ENCODE measurements around the gene CHRNB2.

CHRNB2 gene

DNA sequence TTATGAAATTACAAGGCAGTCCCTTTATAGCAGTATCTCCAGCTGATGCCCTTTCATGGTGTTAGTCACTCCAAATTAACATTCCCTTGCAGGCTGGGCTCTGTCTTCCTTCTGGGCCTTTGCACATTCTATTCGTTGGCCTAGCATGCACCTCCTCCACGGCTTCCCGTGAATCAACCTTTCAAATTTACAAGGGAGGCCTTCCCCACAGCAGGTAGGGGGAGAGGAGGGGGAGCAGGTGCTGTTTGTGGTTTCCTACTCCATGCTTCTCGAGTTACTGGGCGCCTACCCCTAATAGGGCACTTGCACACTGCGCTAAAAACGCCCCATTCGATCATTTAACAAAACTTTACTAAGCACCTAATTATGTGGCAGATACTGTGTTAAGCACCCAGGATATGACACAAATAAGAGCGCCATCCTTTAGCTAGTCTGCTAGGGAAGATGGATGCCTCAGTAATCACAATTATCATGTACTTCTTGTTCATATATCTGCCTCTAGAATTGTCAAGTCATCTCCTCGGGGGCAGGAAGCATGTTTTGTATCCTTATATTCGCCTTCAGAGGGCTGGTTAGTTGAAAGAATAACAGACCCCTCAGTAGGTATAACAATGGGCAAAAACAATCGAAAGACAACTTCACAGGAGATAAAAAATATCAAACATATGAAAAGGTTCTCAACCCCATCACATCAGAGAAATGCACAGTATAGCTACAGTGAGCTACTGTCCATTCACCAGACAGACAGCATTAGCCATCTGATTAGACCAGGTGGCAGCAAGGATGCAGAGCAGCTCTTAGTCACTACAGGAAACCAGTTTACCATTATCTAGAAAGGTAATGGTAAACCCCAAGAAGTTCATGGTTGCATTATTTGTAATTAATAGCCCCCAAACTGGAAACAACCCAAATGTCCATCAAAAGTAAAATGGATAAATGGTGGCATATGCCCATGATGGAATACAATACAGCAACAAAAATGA lies 42.1 kb downstream of the CHRNB2 start:
- DNase-seq (ENCODE audit: low read depth in 1 of 2, low spot score in 1 of 2) = peak in 1 of 2 donors; percentile 36

DNA sequence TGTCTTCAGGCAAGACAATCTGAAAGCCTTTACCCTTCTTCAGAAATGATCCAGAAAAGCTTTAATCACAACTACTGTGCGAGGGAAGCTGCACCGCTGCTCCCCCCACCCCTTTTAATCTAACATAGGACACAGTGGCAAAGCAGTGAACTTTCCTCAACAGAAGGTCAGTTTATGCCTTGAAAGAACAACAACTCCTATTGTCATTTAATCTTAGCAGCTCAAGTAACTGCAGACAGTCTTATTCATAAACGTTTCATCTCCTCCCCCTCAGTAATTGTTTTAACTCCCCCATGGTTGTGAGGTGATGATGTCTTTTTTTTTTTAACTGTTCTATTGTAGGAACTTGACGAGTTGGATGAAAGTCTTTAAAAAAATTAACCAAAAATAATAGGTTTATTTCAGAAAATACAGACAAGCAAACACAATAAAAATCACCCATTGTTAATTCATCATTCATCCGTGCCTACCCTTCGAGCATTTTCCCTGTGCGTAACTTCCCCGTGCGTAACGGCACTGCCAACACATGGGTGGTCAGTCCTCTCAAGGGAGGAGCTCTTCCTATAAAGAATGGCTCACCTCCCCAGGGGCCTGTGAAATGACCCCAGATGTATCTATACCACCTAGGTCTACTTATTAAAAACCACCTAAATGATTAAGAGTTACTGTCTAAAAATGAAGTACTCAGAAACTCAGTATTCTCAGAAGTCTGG lies 43.7 kb downstream of the CHRNB2 start:
- no peak for DNase-seq (ENCODE audit: low read depth in 1 of 2, low spot score in 1 of 2)

- DNase-seq (ENCODE audit: low read depth in 1 of 2, low spot score in 1 of 2) = no peak
These were observed 46.7 kb downstream of the CHRNB2 start for GRCh38 chr1:154614247-154614646.

DNA sequence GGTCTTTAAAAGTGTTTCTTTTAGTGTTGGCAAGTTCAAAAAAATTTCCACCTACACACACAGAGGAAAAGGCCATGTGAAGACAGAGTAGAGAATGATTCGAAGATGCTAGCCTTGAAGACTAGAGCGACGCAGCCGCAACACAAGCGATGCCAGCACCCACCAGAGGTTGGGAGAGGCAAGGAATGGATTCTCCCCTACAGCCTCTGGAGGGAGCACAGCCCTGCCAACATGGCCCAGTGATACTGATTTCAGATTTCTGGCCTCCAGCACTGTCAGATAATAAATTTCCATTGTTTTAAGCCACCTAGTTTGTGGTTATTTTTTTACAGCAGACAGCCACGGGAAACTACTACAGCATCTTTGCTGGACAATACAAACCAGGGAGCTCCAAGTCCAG lies 47.3 kb downstream of the CHRNB2 start:
- no peak for DNase-seq (ENCODE audit: low read depth in 1 of 2, low spot score in 1 of 2)

DNA sequence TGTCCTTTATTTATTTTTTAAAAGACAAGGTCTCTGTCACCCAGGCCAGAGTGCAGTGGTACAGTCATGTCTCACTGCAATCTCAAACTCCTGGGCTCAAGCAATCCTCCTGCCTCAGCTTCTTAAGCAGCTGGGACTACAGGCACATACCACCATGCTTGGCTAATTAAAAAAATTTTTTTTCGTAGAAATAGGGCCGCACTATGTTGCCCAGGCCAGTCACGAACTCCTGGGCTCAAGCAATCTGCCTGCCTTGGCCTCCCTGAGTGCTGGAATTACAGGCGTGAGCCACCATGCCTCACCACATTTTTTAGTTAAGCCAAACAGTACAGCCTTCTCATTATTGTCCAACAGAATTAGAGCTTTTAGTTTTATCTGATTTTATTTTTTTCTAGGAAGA lies 47.8 kb downstream of the CHRNB2 start:
- no peak for DNase-seq (ENCODE audit: low read depth in 1 of 2, low spot score in 1 of 2)

GRCh38 chr1:154616659-154617345 lies 49.2 kb downstream of the CHRNB2 start:
- no peak for DNase-seq (ENCODE audit: low read depth in 1 of 2, low spot score in 1 of 2)

- DNase-seq (ENCODE audit: low read depth in 1 of 2, low spot score in 1 of 2) = no peak
These were observed 51.8 kb downstream of the CHRNB2 start for GRCh38 chr1:154619181-154619948.

- DNase-seq (ENCODE audit: low read depth in 1 of 2, low spot score in 1 of 2) = no peak
These were observed 53.2 kb downstream of the CHRNB2 start for GRCh38 chr1:154620751-154621150.

- DNase-seq (ENCODE audit: low read depth in 1 of 2, low spot score in 1 of 2) = no peak
These were observed 54.3 kb downstream of the CHRNB2 start for GRCh38 chr1:154621875-154622274.

GRCh38 chr1:154622503-154623039 lies 55.0 kb downstream of the CHRNB2 start:
- no peak for DNase-seq (ENCODE audit: low read depth in 1 of 2, low spot score in 1 of 2)

DNA sequence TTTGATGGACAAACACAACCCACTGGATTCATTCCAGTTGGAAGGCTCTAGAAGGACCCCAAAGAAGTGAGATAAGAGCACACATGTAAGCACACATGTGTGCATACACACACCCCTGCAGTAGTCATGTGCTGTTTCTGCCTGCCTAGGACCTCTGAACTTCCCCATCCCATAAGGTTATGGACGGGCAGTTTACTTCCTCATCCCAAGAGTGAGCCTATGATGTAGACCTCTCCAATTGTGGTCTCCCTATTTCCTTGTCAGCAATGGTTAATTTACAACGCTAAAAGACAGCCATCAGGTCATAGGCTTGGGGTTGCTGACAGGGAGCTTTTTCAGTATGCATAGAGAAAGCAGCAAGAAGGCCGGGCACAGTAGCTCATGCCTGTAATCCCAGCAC lies 55.8 kb downstream of the CHRNB2 start:
- DNase-seq (ENCODE audit: low read depth in 1 of 2, low spot score in 1 of 2) = no peak

- no peak for DNase-seq (ENCODE audit: low read depth in 1 of 2, low spot score in 1 of 2)
These were observed 57.4 kb downstream of the CHRNB2 start for GRCh38 chr1:154624746-154625643.

- DNase-seq (ENCODE audit: low read depth in 1 of 2, low spot score in 1 of 2) = no peak
These were observed 59.1 kb downstream of the CHRNB2 start for GRCh38 chr1:154626456-154627256.

DNA sequence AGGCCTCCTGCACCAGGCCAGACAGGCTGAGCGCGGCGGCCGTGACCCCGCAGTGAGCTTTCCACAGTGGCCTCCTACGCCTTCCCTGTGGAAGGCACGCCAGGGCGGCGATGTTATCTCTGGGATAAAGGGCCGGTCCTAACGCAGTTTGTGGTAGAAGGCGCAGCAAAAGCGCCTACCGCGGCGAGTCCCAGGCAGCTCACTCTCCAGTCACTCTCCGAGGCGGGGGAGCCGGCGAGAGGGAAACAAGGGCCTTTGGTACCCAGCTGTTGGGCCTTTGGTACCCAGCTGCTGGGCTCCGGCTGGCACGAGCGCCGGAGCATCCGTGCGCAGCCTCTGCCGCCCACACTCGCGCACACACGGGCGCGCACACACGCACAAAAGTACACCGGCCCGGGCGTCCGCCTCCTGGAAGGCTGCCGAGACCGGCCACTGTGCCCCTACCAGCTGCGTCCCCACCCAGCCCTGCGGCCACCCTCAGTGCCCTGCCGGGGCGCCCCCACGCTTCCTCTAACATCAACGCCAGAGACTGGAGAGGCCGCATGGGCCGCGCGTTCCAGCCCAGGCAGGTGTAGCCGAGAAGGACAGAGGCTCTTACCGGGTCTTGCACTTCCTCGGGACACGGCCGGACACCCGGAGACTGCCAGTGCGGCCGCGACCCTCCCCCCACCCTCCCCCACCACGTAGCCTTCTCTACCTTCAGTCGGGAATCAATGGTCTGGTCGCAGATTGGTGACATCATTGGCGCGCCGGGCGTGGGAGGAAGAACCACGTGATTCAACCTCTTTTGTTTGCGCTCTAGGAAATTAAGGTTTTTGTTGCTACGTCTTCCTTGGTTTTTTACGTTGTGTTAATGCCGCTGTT lies 59.9 kb downstream of the CHRNB2 start:
- peak; percentile 82 to 86 for DNase-seq (ENCODE audit: low read depth in 1 of 2, low spot score in 1 of 2)

GRCh38 chr1:154628121-154628405 lies 60.5 kb downstream of the CHRNB2 start:
- DNase-seq (ENCODE audit: low read depth in 1 of 2, low spot score in 1 of 2) = no peak

- DNase-seq (ENCODE audit: low read depth in 1 of 2, low spot score in 1 of 2) = no peak
These were observed 61.6 kb downstream of the CHRNB2 start for GRCh38 chr1:154629061-154629674.
